Tibial nerve (tissue), 4 donors: Measurements from ENCODE around the gene ANKFN1. TPM values are rescaled to one million over a fixed set of nuclear protein-coding genes. Genes with fewer than 3 reads are reported as not detected.

ENCODE experiments used
- DNase-seq, 2 donors: peaks; one replicate each; pipeline ENCODE4 v3.0.0-alpha.2; 2019; ENCODE audit warnings: low spot score in 2 of 2
- H3K27ac ChIP-seq, 4 donors: fragments of 200-600 bp; sonication (generic) in 3 of 4; one replicate each; pipeline ENCODE4 v1.5.1; 2017 to 2019; ENCODE audit warnings: mild to moderate bottlenecking in 1 of 4
- H3K27me3 ChIP-seq, 2 donors: fragments of 200-600 bp; sonication (generic) in 1 of 2; one replicate each; pipeline versions ENCODE4 v1.5.1 to v1.6.0; 2017 to 2019
- H3K36me3 ChIP-seq, 3 donors: fragments of 200-600 bp; sonication (generic); one replicate each; pipeline ENCODE4 v1.5.1; 2018 to 2019
- H3K4me1 ChIP-seq, 4 donors: fragments of 200-600 bp; sonication (generic) in 3 of 4; one replicate each; pipeline ENCODE4 v1.5.1; 2017 to 2019
- H3K4me3 ChIP-seq, 4 donors: fragments of 200-600 bp; sonication (generic) in 3 of 4; one replicate each; pipeline ENCODE4 v1.5.1; 2017 to 2019; ENCODE audit warnings: mild to moderate bottlenecking in 1 of 4, moderate library complexity in 1 of 4
- H3K9me3 ChIP-seq, 4 donors: fragments of 200-600 bp; sonication (generic) in 3 of 4; one replicate each; pipeline ENCODE4 v1.5.1; 2017 to 2019
- CTCF ChIP-seq, 5 experiments: fragments of 200-600 bp in 3 of 5; fragments of 450-650 bp in 2 of 5; sonication (generic) in 3 of 5; IDR thresholded peaks; one replicate each; pipeline ENCODE4 v1.5.1; 2016 to 2019; ENCODE audit warnings: antibody characterized with exemption in 5 of 5, mild to moderate bottlenecking in 3 of 5, moderate library complexity in 2 of 5
- EP300 ChIP-seq, 2 donors: sonication (generic); formaldehyde crosslinking; IDR thresholded peaks; one replicate each; pipeline ENCODE4 v1.6.1; 2017; ENCODE audit warnings: antibody characterized with exemption in 2 of 2, mild to moderate bottlenecking in 1 of 2
- POLR2A ChIP-seq, 2 donors: fragments of 450-650 bp; IDR thresholded peaks; one replicate each; pipeline ENCODE4 v1.6.1; 2017; ENCODE audit warnings: antibody characterized with exemption in 2 of 2, mild to moderate bottlenecking in 2 of 2, moderate library complexity in 2 of 2
- WGBS, 2 donors: methylation state at CpG; one replicate each; pipeline ENCODE4 v1.1.5; 2018; 5-methylcytosine and 5-hydroxymethylcytosine counted together
- total RNA-seq, 4 donors: library from RNA; depleted of rRNA; stranded (reverse); fragments of >200 nt; gene quantifications; one replicate each; pipeline ENCODE4 v1.1.0, GENCODE V29; 2016

ANKFN1 gene
- total RNA-seq, 4 donors from 2014 or later: 0.63 to 6.5 (median 2.1) TPM; not detected in 1

- H3K27ac ChIP-seq: no peak overlapping the region
- DNase-seq: no peak
- no peak overlapping the region for H3K4me3 ChIP-seq
- no peaks in the 10 kb centered on the region for H3K9me3 ChIP-seq
- no peaks in the 10 kb centered on the region for H3K36me3 ChIP-seq
- H3K27me3 ChIP-seq: no peaks in the 10 kb centered on the region
- peaks cover 0 to 6% (median 0%) of the 10 kb centered on the region in 4 donors for H3K4me1 ChIP-seq
- TF ChIP-seq CTCF (IDR thresholded peaks at IDR 0.05) (no peak), EP300 (IDR thresholded peaks at IDR 0.05) (no peak), POLR2A (IDR thresholded peaks at IDR 0.05) (no peak)
- 64 to 68% methylated on average over 1 of the region's 1 CpG for WGBS, 2 donors
Observed at GRCh38 chr17:56298846-56299245, 145.6 kb downstream of the ANKFN1 start.

GRCh38 chr17:56300144-56300543 is 146.9 kb downstream of the ANKFN1 start:
- 51 to 66% methylated on average over 3 of the region's 3 CpGs for WGBS, 2 donors
- Histone ChIP-seq H3K9me3 (no peaks in the 10 kb centered on the region), H3K36me3 (no peaks in the 10 kb centered on the region), H3K4me3 (no peak overlapping the region), H3K4me1 (peaks cover 0 to 6% (median 0%) of the 10 kb centered on the region in 4 donors), H3K27me3 (no peaks in the 10 kb centered on the region), H3K27ac (no peak overlapping the region)
- DNase-seq: no peak
- TF ChIP-seq CTCF (IDR thresholded peaks at IDR 0.05): no peak
- no peak for TF ChIP-seq POLR2A (IDR thresholded peaks at IDR 0.05)
- TF ChIP-seq EP300 (IDR thresholded peaks at IDR 0.05): no peak

GRCh38 chr17:56305007-56305406 is 151.7 kb downstream of the ANKFN1 start:
- DNase-seq: no peak
- Histone ChIP-seq H3K9me3 (no peaks in the 10 kb centered on the region), H3K27me3 (no peaks in the 10 kb centered on the region), H3K4me1 (no peaks in the 10 kb centered on the region), H3K36me3 (no peaks in the 10 kb centered on the region), H3K4me3 (no peak overlapping the region), H3K27ac (no peak overlapping the region)
- WGBS, 2 donors: 81 to 85% methylated on average over 1 of the region's 1 CpG
- TF ChIP-seq EP300 (IDR thresholded peaks at IDR 0.05): no peak
- TF ChIP-seq POLR2A (IDR thresholded peaks at IDR 0.05): no peak
- TF ChIP-seq CTCF (IDR thresholded peaks at IDR 0.05): no peak

GRCh38 chr17:56309897-56310296 is 156.6 kb downstream of the ANKFN1 start:
- DNase-seq: no peak
- no peak overlapping the region for H3K27ac ChIP-seq
- no peak for TF ChIP-seq EP300 (IDR thresholded peaks at IDR 0.05)
- TF ChIP-seq CTCF (IDR thresholded peaks at IDR 0.05): no peak
- no peak for TF ChIP-seq POLR2A (IDR thresholded peaks at IDR 0.05)
- H3K9me3 ChIP-seq: no peaks in the 10 kb centered on the region
- no peaks in the 10 kb centered on the region for H3K4me1 ChIP-seq
- WGBS, 2 donors: 86 to 89% methylated on average over 8 of the region's 8 CpGs
- H3K27me3 ChIP-seq: no peaks in the 10 kb centered on the region
- no peak overlapping the region for H3K4me3 ChIP-seq
- H3K36me3 ChIP-seq: no peaks in the 10 kb centered on the region

GRCh38 chr17:56310782-56311181 is 157.5 kb downstream of the ANKFN1 start:
- 71% methylated on average over 5 of the region's 5 CpGs for WGBS, 2 donors
- no peak for DNase-seq
- TF ChIP-seq CTCF (IDR thresholded peaks at IDR 0.05) (no peak), POLR2A (IDR thresholded peaks at IDR 0.05) (no peak), EP300 (IDR thresholded peaks at IDR 0.05) (no peak)

More at GRCh38 chr17:56310782-56311181, 157.5 kb downstream of the ANKFN1 start:
- H3K27me3 ChIP-seq: no peaks in the 10 kb centered on the region
- H3K27ac ChIP-seq: no peak overlapping the region
- H3K9me3 ChIP-seq: no peaks in the 10 kb centered on the region
- H3K4me1 ChIP-seq: no peaks in the 10 kb centered on the region
- no peaks in the 10 kb centered on the region for H3K36me3 ChIP-seq
- H3K4me3 ChIP-seq: no peak overlapping the region
